HG02981 (cell line): Measurements from ENCODE around the gene COL11A2.

Experiments
- ATAC-seq: cut with Tn5 transposase; IDR thresholded peaks from one replicate; pipeline ENCODE4 v1.9.1; 2021; ENCODE audit warnings: mild to moderate bottlenecking, moderate library complexity; ENCODE audit not compliant: unreplicated experiment

The COL11A2 gene

DNA sequence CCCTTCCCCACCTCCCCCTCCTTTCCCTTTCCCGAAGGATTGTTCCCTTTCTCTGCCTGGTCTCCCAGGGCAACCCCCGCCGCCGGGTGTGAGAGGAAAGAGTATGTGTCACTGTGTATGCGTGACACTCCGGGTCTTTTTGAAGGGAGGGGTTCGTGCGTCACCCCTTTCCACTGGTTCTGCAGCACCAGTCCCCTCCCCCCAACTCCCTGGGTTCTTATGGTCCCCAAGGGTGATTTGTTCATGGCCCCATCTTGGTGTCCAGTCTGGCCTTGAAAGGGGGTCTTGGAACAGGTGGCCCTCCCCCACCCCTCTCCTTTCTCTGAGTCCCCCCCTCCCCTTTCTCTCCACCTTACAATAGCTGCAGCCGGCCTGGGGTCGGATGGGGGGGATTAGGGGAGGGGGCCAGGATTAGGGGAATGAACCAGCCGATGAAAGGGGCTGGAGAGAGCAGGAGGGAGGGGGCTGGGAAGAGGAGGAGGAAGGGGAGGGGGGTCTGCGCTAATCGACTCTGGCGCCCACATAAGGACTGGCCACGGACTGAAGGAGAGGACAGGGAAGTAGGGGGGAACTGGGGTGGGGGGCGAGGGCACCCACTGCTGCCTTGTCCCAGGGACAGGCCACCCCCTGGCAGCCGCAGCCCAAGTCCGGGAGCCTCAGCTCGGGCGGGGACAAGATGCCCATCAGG is 14.7 kb upstream of the COL11A2 start:
- ATAC-seq = no peak

DNA sequence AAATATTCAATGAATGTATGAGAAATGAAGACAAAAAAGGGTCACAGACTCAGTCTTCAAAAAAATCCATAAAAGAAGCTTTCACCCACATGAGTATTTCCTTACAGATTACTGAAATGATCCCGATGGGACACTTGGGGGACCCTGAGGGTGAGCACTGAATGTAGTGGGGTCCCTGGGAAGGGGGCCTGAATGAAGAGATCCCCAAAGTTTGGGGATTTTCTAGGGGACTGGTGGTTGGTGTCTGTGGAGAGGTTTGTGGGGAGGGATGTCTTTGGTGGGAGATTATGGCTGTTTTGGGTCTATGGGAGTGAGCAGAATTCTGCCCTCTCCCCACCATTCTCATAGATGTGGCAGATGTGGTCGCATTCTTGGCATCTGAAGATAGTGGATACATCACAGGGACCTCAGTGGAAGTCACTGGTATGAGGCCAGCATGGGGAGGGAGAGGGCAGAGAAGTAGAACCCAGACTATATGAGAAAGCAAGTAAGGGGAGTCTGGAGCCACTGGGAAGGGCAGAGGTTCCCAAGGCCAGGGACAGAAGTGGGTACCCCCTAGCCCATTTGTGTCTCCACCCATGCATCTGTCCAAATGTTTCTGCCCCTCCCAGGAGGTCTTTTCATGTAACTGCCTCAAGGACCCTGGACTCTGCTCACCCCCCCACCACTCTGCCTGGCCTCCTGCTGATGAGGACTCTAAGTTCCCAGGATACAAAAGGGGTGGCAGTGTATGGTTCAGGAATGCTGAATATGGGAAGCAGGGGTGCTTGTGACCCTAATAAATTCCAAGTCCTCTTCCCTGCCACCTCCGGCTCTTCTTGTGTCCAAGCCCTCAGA is 14.0 kb upstream of the COL11A2 start:
- no peak for ATAC-seq

DNA sequence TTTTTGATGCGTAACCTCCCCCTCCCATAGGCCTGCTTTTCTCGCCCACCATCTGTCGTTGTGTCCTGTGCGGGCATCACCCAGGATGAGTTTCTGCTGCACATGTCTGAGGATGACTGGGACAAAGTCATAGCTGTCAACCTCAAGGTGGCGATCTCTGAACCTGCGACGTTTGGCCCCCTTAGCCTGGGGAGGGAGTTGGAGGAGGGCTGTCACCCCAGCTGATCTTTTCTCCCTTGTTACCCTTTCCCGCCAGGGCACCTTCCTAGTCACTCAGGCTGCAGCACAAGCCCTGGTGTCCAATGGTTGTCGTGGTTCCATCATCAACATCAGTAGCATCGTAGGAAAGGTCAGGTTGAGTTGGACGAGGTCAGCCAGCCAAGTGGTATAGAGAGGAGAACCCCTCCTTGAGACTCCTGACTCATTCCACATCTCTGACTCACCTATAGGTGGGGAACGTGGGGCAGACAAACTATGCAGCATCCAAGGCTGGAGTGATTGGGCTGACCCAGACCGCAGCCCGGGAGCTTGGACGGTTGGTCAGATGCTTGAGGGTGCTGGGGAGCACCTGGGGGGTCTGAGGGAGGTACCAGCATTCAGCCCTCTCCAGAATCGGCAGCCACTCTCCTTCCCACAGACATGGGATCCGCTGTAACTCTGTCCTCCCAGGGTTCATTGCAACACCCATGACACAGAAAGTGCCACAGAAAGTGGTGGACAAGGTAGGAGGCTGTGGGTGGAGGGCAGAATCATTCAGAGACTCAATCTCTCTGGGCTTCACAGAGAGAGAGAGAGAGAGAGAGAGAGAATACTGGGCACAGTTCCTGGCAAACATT is 13.1 kb upstream of the COL11A2 start:
- no peak for ATAC-seq

DNA sequence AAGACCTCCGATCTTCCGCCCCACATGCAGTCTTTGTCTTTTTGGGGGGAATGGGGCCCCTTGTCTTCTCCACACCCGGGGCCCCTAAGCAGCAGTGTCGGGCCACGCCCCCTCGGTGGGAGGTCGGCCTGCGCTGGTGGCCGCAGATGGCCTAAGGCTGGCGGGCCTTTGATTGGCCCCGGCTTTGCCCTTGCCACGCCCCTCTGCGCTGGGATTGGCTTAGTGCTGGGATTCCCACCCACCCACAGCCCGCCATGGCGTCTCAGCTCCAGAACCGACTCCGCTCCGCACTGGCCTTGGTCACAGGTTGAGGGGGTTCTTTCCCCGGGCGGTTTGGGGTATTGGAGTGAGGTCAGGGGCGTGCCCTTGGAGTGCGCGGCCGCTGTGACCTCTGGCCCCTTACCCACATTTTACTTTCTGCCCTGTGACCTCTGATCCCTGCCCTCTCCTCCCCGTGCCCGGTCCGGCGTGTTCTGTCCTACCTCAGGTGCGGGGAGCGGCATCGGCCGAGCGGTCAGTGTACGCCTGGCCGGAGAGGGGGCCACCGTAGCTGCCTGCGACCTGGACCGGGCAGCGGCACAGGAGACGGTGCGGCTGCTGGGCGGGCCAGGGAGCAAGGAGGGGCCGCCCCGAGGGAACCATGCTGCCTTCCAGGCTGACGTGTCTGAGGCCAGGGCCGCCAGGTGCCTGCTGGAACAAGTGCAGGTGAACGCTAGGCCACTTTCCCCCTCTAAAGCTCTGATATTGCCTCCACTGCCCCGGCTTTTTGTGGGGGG is 12.3 kb upstream of the COL11A2 start, which contains the start of gene HSD17B8:
TSS of gene HSD17B8 (plus strand) at position 241 of the 776 bp plus-strand sequence. CDS start at position 255, 14 bp downstream.
- ATAC-seq = peak; percentile 40

DNA sequence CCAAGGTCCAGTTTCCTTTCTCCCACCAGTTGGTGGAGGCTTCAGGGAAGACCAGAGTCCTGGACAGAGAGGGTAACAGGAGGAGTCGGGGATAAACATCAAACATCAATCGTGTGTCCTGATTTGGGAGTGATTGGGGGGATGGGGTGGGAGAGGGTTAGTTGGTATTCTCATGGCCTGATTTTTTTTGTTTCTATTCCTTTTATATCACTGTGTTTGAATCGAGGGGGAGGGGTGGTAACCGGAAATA is 11.8 kb upstream of the COL11A2 start:
- ATAC-seq = no peak

DNA sequence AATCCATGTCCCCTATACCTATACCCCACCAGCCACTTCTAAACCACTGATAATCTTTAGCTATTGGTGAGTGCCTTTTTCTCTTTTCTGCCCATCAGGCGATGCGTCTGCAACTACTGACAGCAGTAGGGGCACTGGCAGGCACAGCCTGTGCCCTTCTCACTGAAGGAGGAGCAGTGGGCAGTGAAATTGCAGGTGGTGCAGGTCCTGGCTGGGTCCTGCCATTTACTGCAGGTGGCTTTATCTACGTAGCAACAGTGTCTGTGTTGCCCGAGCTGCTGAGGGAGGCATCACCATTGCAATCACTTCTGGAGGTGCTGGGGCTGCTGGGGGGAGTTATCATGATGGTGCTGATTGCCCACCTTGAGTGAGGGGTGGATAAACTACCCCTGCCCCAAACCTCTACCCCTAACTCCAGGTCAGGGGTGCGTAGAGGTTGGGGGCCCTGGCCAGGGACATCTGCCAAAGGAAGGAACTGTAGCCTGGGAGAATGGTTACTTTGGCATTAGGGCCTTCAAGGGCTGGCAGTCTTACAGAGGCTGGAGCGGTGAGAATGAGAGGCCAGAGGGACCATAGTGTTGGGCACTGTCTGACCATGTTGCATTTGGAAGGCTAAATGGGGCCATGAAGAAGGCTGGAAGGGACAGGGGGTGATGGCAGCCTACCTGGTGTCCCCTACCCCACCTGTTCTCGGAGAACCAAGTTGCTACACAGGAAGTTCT is 11.3 kb upstream of the COL11A2 start:
- ATAC-seq = no peak

DNA sequence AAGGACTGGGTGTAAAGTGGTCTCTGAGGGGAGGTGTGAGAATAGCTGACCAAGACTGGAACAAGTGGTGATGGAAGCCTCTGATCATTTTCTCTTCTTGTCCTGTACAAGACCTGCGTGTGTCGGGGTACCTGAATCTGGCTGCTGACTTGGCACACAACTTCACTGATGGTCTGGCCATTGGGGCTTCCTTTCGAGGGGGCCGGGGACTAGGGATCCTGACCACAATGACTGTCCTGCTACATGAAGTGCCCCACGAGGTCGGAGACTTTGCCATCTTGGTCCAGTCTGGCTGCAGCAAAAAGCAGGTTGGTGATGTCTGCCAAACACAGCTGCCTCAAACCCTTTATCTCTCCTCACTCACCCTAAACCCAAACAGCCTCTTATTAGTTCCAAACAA is 10.5 kb upstream of the COL11A2 start:
- ATAC-seq = no peak

DNA sequence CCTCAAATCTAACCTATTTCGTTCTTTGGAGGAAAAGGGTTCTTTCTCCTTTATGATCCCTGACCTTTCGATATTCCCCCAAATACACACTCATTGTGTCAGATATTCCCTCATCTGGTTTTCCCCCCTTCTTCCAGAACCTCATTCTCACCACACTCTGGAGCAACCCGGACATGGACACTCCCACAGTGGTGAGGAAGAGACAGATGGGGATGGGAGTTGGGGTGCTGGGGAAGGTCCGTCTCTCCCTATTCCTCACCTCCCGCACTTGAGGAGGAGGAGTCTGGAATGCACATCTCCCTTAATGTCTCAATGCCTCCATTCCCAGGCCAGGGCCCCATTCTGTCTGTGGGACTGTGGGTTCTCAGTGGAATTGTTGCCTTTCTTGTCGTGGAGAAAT is 9.7 kb upstream of the COL11A2 start:
- no peak for ATAC-seq

DNA sequence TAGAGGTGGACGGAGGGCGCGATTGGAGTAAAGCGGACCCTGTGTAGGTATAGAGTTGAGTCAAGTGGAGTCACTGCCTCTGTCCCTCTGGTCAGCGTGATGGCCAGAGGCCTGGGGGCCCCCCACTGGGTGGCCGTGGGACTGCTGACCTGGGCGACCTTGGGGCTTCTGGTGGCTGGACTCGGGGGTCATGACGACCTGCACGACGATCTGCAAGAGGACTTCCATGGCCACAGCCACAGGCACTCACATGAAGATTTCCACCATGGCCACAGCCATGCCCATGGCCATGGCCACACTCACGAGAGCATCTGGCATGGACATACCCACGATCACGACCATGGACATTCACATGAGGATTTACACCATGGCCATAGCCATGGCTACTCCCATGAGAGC is 8.9 kb upstream of the COL11A2 start:
- ATAC-seq = no peak

DNA sequence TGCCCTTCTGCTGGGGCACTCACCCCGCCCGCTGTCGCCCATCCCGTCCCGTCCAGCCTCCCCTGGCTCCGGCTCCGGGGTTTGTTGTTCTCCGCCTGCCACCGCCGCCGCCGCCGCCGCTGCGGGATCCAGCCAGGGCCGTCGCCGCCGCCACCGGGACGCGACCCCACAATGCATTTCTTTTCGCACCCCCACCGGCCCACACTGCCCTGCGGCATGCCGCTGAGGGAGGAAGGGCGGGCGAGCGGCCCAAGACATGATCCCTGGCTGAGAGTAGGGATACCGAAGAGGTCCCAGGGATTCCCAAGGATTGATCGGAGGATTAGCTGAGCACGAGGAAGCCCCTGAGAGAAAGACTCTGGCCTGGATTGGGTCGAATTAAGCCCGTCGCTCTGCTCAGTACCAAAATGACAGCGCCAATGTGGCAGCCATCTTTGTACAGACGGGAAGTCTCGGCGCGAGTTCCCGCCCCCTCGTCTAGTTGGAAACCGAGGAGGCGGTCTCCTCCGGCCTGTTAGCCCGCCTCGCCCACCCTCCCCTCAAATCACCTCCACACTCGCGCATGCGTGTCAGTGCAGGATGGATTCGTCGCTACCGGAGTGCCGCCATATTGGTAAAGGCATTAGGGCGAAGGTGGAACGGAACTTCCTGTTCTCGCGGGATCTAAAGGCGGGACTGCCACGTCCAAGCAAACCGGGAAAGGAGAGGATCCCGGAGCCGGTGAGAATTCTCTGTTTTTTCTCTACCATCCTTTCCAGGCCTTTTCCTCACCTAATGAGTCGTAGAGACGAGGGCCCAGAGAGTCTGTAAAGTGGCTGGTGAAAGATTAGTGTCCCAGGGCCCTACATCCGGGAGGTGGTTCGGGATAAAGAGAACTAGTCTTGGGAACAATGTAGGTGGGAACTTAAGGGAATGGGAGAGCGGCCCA is 8.2 kb upstream of the COL11A2 start, which contains the start of the genes RXRB and SLC39A7:
TSS of gene RXRB (minus strand) at position 447 of the 928 bp plus-strand sequence. CDS start at position 258, 189 bp downstream.
TSS of gene SLC39A7 (plus strand) at position 649 of the 928 bp plus-strand sequence. CDS start 379 bp downstream, outside the sequence.
- ATAC-seq = peak; percentile 49

DNA sequence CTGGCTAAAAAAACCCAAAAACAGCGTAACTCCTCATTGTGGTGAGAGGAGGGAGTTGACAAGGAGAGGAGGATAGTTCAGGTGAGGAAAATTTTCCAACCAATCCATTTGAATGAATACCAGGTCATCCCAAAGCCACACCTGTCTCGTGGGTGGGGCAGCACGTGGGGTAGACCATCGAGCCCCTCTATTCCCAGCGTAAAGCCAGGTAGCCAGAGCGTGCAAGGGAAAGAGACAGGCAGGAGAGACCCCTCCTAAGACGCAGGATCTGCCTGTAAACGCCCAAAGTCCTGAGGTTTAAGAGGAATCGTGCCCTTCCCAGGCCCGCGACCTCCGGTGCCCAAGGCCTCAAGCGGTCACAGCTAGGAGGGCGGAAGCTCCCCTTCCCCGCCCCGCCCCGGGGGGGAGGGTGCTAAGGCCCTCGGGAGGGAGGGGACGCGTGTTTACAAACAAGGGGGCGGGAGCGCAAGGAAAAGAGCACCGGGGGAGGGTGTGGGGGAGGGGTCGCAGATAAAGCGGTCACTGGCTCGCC is 7.5 kb upstream of the COL11A2 start:
- peak; percentile 18 for ATAC-seq

DNA sequence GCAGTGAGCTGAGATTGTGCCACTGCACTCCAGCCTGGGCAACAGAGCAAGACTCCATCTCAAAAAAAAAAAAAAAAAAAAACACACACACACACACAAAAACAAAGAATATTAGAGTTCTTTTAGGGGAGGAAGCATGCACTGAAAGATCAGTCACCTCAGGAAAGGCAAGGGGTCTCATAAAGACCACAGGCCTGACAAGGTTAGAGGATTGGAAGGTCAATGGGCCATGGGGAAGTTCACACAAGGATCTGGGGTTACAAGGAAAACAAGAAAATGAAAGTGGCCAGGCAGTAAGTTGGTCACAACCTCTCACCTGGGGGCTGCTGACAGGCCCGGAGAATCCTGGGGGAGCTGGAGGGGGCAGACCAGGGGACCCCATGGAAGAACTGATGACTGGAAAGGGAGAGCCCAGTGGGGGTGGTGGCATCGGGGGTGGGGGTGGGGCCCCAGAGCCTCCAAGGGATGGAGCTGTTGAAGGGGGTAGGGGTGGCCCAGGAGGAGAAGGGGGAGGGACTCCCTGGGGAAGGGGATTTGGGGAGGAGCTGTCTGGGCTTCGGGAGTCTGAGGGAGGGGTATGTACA is 6.7 kb upstream of the COL11A2 start:
- ATAC-seq = no peak

DNA sequence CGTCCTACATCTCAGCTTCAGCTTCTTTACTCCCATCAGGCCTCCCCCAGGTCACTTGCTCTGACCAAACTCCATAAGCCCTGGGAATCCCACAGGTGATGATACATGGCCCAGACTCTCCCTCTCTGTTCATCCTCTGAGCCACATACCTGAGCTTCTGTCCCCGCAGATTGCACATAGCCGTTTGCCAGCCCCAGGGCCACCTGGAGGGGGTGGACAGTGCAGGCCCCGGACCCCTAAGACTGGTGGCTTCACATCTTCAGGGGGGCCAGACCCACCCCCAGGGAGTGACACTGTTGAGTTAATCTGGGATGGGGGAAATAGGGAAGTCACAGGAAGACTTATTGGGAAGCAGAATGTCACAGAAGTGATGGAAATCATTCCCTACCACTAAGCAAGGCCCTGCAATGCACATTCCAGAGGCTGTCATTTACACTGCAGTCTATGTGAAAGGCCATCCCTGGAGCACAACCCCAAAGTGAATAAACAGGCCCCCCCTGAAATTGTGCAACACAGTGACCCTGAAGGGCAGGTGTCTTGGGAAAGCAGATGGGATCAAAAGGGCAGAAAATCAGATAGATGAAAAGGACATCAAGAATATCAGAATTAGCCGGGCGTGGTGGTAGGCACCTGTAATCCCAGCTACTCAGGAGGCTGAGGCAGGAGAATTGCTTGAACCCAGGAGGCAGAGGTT is 6.0 kb upstream of the COL11A2 start:
- ATAC-seq = no peak

DNA sequence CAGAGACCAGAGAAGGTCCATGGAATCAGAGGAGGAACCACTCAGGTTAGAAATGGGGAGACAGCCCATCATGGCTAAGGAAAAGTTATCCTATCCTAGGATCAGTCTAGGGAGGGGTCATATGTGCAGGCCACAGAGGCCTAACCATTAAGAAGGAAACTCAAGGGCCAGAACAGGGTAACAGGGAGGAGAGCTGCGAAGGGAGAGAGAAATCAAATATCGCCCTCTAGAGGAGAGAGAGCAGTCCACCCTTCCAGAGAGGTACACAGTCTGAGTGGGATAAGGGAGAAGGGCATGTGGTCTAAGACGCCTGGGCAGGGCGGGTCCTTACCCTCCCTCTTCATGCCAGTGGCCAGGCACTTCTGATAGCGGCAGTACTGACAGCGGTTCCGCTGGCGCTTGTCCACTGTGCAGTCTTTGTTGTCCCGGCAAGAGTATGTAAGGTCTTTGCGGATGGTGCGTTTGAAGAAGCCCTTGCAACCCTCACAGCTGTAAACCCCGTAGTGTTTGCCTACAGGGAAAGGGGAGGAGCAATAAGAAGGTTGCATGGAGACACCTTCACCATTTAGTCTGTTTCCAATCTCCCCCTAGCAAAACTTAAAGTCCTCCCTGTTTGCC is 5.3 kb upstream of the COL11A2 start:
- ATAC-seq = no peak

DNA sequence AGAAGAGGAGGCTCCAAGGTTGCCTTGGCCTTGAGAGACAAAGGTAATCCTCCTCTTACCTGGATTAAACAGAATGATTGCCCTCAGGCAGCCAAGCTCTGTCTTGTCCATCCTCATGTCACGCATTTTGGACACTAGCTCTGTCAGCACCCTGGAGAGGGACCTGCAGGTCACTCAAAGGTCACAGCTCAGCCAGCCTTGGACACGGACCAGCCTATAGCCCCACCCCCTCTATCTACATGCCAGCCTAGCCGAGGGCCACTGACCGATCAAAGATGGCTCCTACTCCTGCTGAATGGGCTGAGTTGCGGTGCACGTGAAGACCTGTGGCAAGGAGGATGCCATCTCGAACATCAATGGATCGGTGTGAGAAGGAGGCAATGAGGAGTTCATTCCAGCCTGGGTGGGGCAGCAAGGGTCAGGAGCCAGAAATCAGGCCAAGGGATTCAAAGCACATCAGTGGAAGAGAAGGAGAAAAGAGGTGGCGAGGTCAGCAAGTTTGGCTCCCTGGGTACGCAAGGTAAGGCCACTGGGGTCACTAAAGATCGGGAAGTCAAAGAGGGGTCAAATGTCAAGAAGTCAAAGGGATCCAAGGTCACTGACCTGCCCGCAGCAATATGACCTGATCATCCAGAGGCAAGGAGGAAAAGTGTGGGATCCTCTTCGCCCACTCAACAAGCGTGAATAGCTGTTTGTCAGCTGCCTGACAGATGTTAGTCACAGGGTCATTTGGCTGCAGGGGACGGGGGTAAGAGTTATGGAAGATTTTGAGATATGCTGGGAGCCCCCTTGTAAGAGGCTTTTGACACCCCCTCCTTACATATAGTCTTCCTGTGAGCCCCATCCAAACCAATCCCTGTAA is 3.3 kb upstream of the COL11A2 start:
- ATAC-seq = no peak

DNA sequence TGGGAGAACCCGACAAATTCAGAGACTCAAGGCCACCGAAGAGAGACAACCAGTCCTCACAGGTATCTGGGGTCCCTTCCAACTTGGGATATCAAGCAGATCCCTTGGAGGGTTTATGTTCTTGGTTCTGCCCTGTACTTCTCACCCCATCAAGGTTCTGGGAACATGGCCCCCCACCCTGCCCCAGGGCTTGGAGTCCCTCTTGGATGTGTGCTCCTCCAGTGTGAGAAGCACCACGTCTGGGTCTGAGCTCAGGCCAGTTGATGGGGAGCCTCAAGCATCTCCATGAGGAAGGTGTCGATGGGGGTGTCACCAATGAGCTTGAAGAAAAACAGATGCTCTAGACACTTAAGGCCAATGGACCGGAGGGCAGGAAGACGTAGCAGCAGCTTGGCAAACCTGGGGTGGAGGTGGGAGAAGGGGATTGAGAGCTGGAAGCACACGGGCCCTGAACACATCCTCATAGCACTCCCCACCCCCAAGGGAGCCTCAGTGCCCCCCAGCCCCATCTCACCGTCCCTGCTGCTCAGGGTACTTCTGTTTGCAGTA is 2.2 kb upstream of the COL11A2 start:
- ATAC-seq = no peak
